Lung (tissue), 12 donors: Measurements from ENCODE around the gene TRIM66. TPM values are rescaled to one million over a fixed set of nuclear protein-coding genes. Genes with fewer than 3 reads are reported as not detected.
A peak's percentile ranks its signal among the peaks of the same experiment; 100 is the strongest.

Source experiments
- ATAC-seq: fragments of 200-7000 bp; cut with Tn5 transposase; one replicate; pipeline ENCODE4 v1.9.1; 2020; ENCODE audit warnings: moderate number of reproducible peaks; ENCODE audit not compliant: insufficient read depth, low FRiP score
- DNase-seq, 3 donors: peaks; one replicate each; pipeline ENCODE4 v3.0.0-alpha.2; 2013 to 2017
- H3K27ac ChIP-seq, 2 donors: one replicate each; pipeline ENCODE4 v1.5.1; 2013; ENCODE audit warnings: mild to moderate bottlenecking in 2 of 2, moderate library complexity in 2 of 2, control low read depth in 1 of 2, inconsistent platforms in 1 of 2, low read depth in 1 of 2, low read length in 1 of 2
- H3K27me3 ChIP-seq, 3 donors: one replicate each; pipeline ENCODE4 v1.5.1; 2013; ENCODE audit warnings: low read length in 2 of 3; ENCODE audit not compliant: control insufficient read depth in 3 of 3, insufficient read depth in 3 of 3
- H3K36me3 ChIP-seq, 4 donors: one replicate each; pipeline ENCODE4 v1.5.1; 2013; ENCODE audit warnings: low read length in 4 of 4, mild to moderate bottlenecking in 1 of 4, moderate library complexity in 1 of 4; ENCODE audit not compliant: control insufficient read depth in 4 of 4, insufficient read depth in 4 of 4
- H3K4me1 ChIP-seq, 5 donors: one replicate each; pipeline ENCODE4 v1.5.1; 2013; ENCODE audit warnings: low read length in 5 of 5, mild to moderate bottlenecking in 2 of 5, moderate library complexity in 1 of 5; ENCODE audit not compliant: control insufficient read depth in 5 of 5, insufficient read depth in 5 of 5
- H3K4me3 ChIP-seq: one replicate; pipeline ENCODE4 v1.5.1; 2013; ENCODE audit warnings: mild to moderate bottlenecking, control low read depth, moderate library complexity
- H3K9ac ChIP-seq, 2 donors: one replicate each; pipeline ENCODE4 v1.5.1; 2013; ENCODE audit warnings: low read length in 2 of 2, control low read depth in 1 of 2; ENCODE audit not compliant: insufficient read depth in 1 of 2
- H3K9me3 ChIP-seq, 4 donors: one replicate each; pipeline ENCODE4 v1.5.1; 2013; ENCODE audit warnings: low read length in 3 of 4, mild to moderate bottlenecking in 1 of 4, moderate library complexity in 1 of 4; ENCODE audit not compliant: control insufficient read depth in 4 of 4, insufficient read depth in 3 of 4
- WGBS, 2 donors: extraction: QIAGEN DNeasy Blood & Tissue Kit; methylation state at CpG; one replicate each; pipeline ENCODE4 v1.1.7; 2013; 5-methylcytosine and 5-hydroxymethylcytosine counted together
- polyA plus RNA-seq, 2 donors: library from polyadenylated mRNA; stranded (reverse); fragments of 200-250 nt; gene quantifications; one replicate each; pipeline ENCODE4 v1.2.1, GENCODE V29; 2013
- total RNA-seq, 2 donors: library from RNA; depleted of rRNA in 1 of 2; stranded (reverse); fragments of >200 nt in 1 of 2; gene quantifications; one replicate each; pipeline ENCODE4 v1.2.1, GENCODE V29; 2014 to 2021
- TF ChIP-seq, protein P1 (sequence below): IDR thresholded peaks from 2 replicates; pipeline ENCODE4 v1.5.1; 2012; ENCODE audit warnings: mild to moderate bottlenecking; ENCODE audit errors: control extremely low read depth, extremely low read depth
- donor health status: control.
- donor health status: control.
- donor health status: Bipolar disorder and iron deficiency.
- donor health status: healthy.
- donor health status: DM: yes; HTN: yes; CAD: no.

The TRIM66 gene
- total and polyA plus RNA-seq, 4 donors: 2.0 to 23.9 (median 11.3) TPM

DNA sequence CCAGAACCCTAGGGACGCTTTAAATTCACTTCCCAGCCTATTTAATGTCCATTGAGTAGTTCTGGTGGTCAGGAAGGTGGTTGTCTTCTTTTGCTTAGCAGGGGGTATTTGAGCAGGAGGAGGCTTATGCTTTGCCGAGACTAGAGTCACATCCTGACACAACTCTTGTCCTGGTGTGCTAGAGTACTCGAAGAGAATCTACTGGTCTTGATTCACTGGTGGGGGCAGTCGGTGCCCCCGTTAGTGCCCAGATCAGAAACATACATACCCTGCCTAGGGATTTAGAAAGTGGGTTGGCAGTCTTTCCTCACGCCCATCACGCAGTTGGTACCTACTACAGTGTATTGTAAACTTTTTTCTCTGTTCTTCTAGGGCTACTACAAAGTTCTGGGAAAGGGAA is 2.8 kb upstream of the TRIM66 start:
- H3K27me3 ChIP-seq: no peaks in the 10 kb centered on the region
- H3K4me1 ChIP-seq: peaks cover 6 to 40% (median 8%) of the 10 kb centered on the region in 5 donors
- TF ChIP-seq, protein P1, sequence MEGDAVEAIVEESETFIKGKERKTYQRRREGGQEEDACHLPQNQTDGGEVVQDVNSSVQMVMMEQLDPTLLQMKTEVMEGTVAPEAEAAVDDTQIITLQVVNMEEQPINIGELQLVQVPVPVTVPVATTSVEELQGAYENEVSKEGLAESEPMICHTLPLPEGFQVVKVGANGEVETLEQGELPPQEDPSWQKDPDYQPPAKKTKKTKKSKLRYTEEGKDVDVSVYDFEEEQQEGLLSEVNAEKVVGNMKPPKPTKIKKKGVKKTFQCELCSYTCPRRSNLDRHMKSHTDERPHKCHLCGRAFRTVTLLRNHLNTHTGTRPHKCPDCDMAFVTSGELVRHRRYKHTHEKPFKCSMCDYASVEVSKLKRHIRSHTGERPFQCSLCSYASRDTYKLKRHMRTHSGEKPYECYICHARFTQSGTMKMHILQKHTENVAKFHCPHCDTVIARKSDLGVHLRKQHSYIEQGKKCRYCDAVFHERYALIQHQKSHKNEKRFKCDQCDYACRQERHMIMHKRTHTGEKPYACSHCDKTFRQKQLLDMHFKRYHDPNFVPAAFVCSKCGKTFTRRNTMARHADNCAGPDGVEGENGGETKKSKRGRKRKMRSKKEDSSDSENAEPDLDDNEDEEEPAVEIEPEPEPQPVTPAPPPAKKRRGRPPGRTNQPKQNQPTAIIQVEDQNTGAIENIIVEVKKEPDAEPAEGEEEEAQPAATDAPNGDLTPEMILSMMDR: no peak
- no peak overlapping the region for H3K9ac ChIP-seq
- H3K4me3 ChIP-seq: no peak overlapping the region
- H3K27ac ChIP-seq: no peak overlapping the region
- DNase-seq (no peak), ATAC-seq (no peak)
- H3K36me3 ChIP-seq: peaks cover 16 to 31% (median 24%) of the 10 kb centered on the region in 4 donors
- H3K9me3 ChIP-seq: no peaks in the 10 kb centered on the region
- 83 to 85% methylated on average over 7 of the region's 7 CpGs for WGBS, 2 donors

DNA sequence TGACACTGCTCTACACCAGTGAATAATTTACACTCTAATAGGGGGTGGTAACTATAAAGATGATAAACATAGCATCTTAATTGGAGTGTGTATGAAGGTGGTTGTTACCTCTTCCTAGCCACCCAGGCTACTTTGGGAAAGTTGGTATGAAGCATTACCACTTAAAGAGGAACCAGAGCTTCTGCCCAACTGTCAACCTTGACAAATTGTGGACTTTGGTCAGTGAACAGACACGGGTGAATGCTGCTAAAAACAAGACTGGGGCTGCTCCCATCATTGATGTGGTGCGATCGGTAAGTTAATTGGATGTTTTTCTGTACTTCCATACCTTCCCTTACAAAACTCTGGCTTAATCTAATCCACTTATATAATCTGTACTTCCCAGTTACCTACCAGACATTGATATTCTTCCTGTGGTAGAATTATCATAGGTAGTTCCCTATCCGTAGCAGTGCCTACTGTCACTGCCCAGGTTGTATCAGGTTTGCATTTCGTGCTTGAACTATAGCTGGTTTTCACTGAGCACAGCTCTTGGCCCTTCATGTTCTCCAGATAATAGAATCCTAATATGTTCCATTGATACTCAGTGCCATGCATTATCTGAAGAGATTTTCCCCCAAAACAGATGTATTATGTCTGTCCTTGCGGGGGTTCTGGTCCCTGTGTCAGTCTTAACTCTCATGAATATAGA is 2.3 kb upstream of the TRIM66 start:
- Histone ChIP-seq H3K4me3 (no peak overlapping the region), H3K27me3 (no peaks in the 10 kb centered on the region), H3K36me3 (peaks cover 16 to 31% (median 24%) of the 10 kb centered on the region in 4 donors), H3K4me1 (peaks cover 6 to 39% (median 8%) of the 10 kb centered on the region in 5 donors), H3K27ac (no peak overlapping the region), H3K9ac (peak overlapping the region in 1 of 2 donors; percentile 51), H3K9me3 (no peaks in the 10 kb centered on the region)
- DNase-seq (no peak), ATAC-seq (no peak)
- 75 to 84% methylated on average over 6 of the region's 6 CpGs for WGBS, 2 donors
- TF ChIP-seq, protein P1: no peak

DNA sequence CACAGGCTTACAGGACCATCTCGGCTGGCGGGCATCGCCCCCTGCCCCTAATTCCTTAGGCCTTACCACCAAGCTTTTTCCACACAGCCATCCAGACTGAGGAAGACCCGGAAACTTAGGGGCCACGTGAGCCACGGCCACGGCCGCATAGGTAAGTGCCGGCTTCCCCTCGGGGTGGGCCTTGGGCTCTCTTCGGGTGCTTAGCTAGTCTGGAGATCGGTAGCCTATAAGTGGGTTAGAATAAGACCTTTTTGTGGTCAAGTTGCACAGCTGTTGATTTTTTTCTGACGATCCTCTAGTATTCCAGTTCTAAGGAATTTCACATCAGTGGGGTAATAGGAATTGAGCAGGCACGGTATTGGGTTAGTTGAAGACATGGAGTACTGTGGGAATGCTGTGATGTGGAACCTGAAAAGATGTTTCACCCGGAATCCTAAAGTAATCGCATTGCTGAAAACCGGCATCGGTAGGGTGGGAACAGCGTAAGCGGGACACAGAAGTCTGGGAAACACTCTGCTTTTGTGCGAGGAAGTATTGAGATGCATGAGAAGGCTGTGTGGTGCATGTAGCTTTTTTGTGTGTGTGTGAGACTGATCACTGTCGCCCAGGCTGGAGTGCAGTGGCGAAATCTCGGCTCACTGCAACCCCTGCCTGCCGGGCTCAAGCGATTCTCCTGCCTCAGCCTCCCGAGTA is 796 bp upstream of the TRIM66 start:
- peaks cover 16 to 31% (median 24%) of the 10 kb centered on the region in 4 donors for H3K36me3 ChIP-seq
- H3K9me3 ChIP-seq: no peaks in the 10 kb centered on the region
- H3K4me1 ChIP-seq: peaks cover 6 to 27% (median 8%) of the 10 kb centered on the region in 5 donors
- DNase-seq: no peak
- peak overlapping the region; percentile 94 to 95 for H3K27ac ChIP-seq
- peak overlapping the region; percentile 98 for H3K4me3 ChIP-seq
- ATAC-seq: peak; percentile 5
- WGBS, 2 donors: 3 to 4% methylated on average over 27 of the region's 27 CpGs
- H3K27me3 ChIP-seq: no peaks in the 10 kb centered on the region
- peak overlapping the region; percentile 89 to 100 for H3K9ac ChIP-seq
- TF ChIP-seq, protein P1: no peak
